ENCODE results near the gene KAT6B. TPM values are rescaled to one million over a fixed set of nuclear protein-coding genes. Genes with fewer than 3 reads are reported as not detected.
A peak's percentile ranks its signal among the peaks of the same experiment; 100 is the strongest.

The KAT6B gene
- total RNA-seq, 2 experiments from 2014 or later: 36.7 to 47.2 TPM

- Mint-ChIP-seq H3K27me3 (no peaks in the 10 kb centered on the region), H3K27ac (no peak overlapping the region), H3K4me1 (peaks cover 8% of the 10 kb centered on the region), H3K36me3 (peaks cover 8% of the 10 kb centered on the region), H3K9me3 (peaks cover 3% of the 10 kb centered on the region), H3K4me3 (no peak overlapping the region)
- DNase-seq (no peak), ATAC-seq (ENCODE audit: low read depth) (no peak)
- POLR2A ChIA-PET: no interaction called here
Observed at GRCh38 chr10:74949843-74950765, 123.7 kb downstream of the KAT6B start.

GRCh38 chr10:74953214-74953613 is 126.8 kb downstream of the KAT6B start:
- POLR2A ChIA-PET: no interaction called here
- Mint-ChIP-seq H3K27ac (no peak overlapping the region), H3K4me1 (peaks cover 8% of the 10 kb centered on the region), H3K27me3 (no peaks in the 10 kb centered on the region), H3K36me3 (peaks cover 11% of the 10 kb centered on the region), H3K9me3 (peaks cover 3% of the 10 kb centered on the region), H3K4me3 (no peak overlapping the region)
- DNase-seq (no peak), ATAC-seq (ENCODE audit: low read depth) (no peak)

GRCh38 chr10:74955796-74956195 is 129.4 kb downstream of the KAT6B start:
- POLR2A ChIA-PET: no interaction called here
- H3K27ac Mint-ChIP-seq: no peak overlapping the region
- H3K4me1 Mint-ChIP-seq: peaks cover 5% of the 10 kb centered on the region
- ATAC-seq (ENCODE audit: low read depth) (no peak), DNase-seq (no peak)
- H3K4me3 Mint-ChIP-seq: no peak overlapping the region
- H3K27me3 Mint-ChIP-seq: no peaks in the 10 kb centered on the region
- peaks cover 3% of the 10 kb centered on the region for H3K9me3 Mint-ChIP-seq
- peaks cover 11% of the 10 kb centered on the region for H3K36me3 Mint-ChIP-seq

GRCh38 chr10:74956555-74957111 is 130.2 kb downstream of the KAT6B start:
- POLR2A ChIA-PET: no interaction called here
- Mint-ChIP-seq H3K4me3 (no peak overlapping the region), H3K4me1 (peaks cover 9% of the 10 kb centered on the region), H3K36me3 (peaks cover 16% of the 10 kb centered on the region), H3K9me3 (peaks cover 3% of the 10 kb centered on the region), H3K27ac (no peak overlapping the region), H3K27me3 (no peaks in the 10 kb centered on the region)
- DNase-seq (no peak), ATAC-seq (ENCODE audit: low read depth) (no peak)

GRCh38 chr10:74957285-74957961 is 131.0 kb downstream of the KAT6B start:
- no peak for DNase-seq
- no peak overlapping the region for H3K27ac Mint-ChIP-seq
- H3K36me3 Mint-ChIP-seq: peaks cover 11% of the 10 kb centered on the region
- H3K27me3 Mint-ChIP-seq: no peaks in the 10 kb centered on the region
- POLR2A ChIA-PET: no interaction called here
- H3K9me3 Mint-ChIP-seq: peaks cover 3% of the 10 kb centered on the region
- peaks cover 9% of the 10 kb centered on the region for H3K4me1 Mint-ChIP-seq
- no peak for ATAC-seq (ENCODE audit: low read depth)
- no peak overlapping the region for H3K4me3 Mint-ChIP-seq

- Mint-ChIP-seq H3K27me3 (no peaks in the 10 kb centered on the region), H3K4me3 (no peak overlapping the region), H3K4me1 (peaks cover 9% of the 10 kb centered on the region), H3K9me3 (peaks cover 3% of the 10 kb centered on the region), H3K36me3 (peaks cover 12% of the 10 kb centered on the region), H3K27ac (no peak overlapping the region)
- DNase-seq: no peak
- POLR2A ChIA-PET: no interaction called here
- no peak for ATAC-seq (ENCODE audit: low read depth)
Observed at GRCh38 chr10:74958316-74958715, 131.9 kb downstream of the KAT6B start.

GRCh38 chr10:74960670-74961069 is 134.3 kb downstream of the KAT6B start:
- Mint-ChIP-seq H3K4me1 (peaks cover 8% of the 10 kb centered on the region), H3K27me3 (no peaks in the 10 kb centered on the region), H3K9me3 (no peaks in the 10 kb centered on the region), H3K27ac (no peak overlapping the region), H3K4me3 (no peak overlapping the region), H3K36me3 (peaks cover 15% of the 10 kb centered on the region)
- ATAC-seq (ENCODE audit: low read depth) (no peak), DNase-seq (no peak)
- POLR2A ChIA-PET: interaction anchor here (0.5 kb wide), 1 partner anchor 983 kb away, joined by 5 read pairs; no protein-coding TSS in a partner anchor

- Mint-ChIP-seq H3K9me3 (peaks cover 2% of the 10 kb centered on the region), H3K36me3 (peaks cover 18% of the 10 kb centered on the region), H3K4me1 (peaks cover 10% of the 10 kb centered on the region), H3K27me3 (no peaks in the 10 kb centered on the region), H3K4me3 (no peak overlapping the region), H3K27ac (no peak overlapping the region)
- ATAC-seq (ENCODE audit: low read depth) (no peak), DNase-seq (no peak)
- POLR2A ChIA-PET: no interaction called here
Observed at GRCh38 chr10:74962517-74962916, 136.1 kb downstream of the KAT6B start.

- Mint-ChIP-seq H3K27me3 (no peaks in the 10 kb centered on the region), H3K9me3 (peaks cover 2% of the 10 kb centered on the region), H3K36me3 (peaks cover 18% of the 10 kb centered on the region), H3K27ac (no peak overlapping the region), H3K4me3 (no peak overlapping the region), H3K4me1 (peaks cover 18% of the 10 kb centered on the region)
- POLR2A ChIA-PET: no interaction called here
- DNase-seq (no peak), ATAC-seq (ENCODE audit: low read depth) (no peak)
Observed at GRCh38 chr10:74963549-74963948, 137.1 kb downstream of the KAT6B start.

- H3K36me3 Mint-ChIP-seq: peaks cover 20% of the 10 kb centered on the region
- POLR2A ChIA-PET: interaction anchor here (0.6 to 1.1 kb wide), 3 partner anchors 142 to 958 kb away, joined by 3 to 4 read pairs (median 3); no protein-coding TSS in a partner anchor
- H3K9me3 Mint-ChIP-seq: peaks cover 2% of the 10 kb centered on the region
- no peak for ATAC-seq (ENCODE audit: low read depth)
- no peak for DNase-seq
- peaks cover 22% of the 10 kb centered on the region for H3K4me1 Mint-ChIP-seq
- no peaks in the 10 kb centered on the region for H3K27me3 Mint-ChIP-seq
- peak overlapping the region; percentile 72 for H3K4me3 Mint-ChIP-seq
- H3K27ac Mint-ChIP-seq: peak overlapping the region; percentile 82
Observed at GRCh38 chr10:74967911-74968666, 141.7 kb downstream of the KAT6B start.

- POLR2A ChIA-PET: interaction anchor here (0.7 to 1.1 kb wide), 2 partner anchors 143 to 958 kb away, joined by 3 to 4 read pairs; no protein-coding TSS in a partner anchor
Observed at GRCh38 chr10:74968667-74969061, 142.3 kb downstream of the KAT6B start.

GRCh38 chr10:74969093-74969492 is 142.7 kb downstream of the KAT6B start:
- H3K27ac Mint-ChIP-seq: peak overlapping the region; percentile 82
- DNase-seq (no peak), ATAC-seq (ENCODE audit: low read depth) (no peak)
- POLR2A ChIA-PET: no interaction called here
- peaks cover 17% of the 10 kb centered on the region for H3K4me1 Mint-ChIP-seq
- peaks cover 22% of the 10 kb centered on the region for H3K36me3 Mint-ChIP-seq
- H3K9me3 Mint-ChIP-seq: peaks cover 2% of the 10 kb centered on the region
- no peaks in the 10 kb centered on the region for H3K27me3 Mint-ChIP-seq
- H3K4me3 Mint-ChIP-seq: peak overlapping the region; percentile 72

More at GRCh38 chr10:74968667-74969061, 142.3 kb downstream of the KAT6B start:
- H3K27ac Mint-ChIP-seq: peak overlapping the region; percentile 82
- ATAC-seq (ENCODE audit: low read depth) (no peak), DNase-seq (no peak)
- H3K4me1 Mint-ChIP-seq: peaks cover 17% of the 10 kb centered on the region
- H3K4me3 Mint-ChIP-seq: peak overlapping the region; percentile 72
- H3K36me3 Mint-ChIP-seq: peaks cover 19% of the 10 kb centered on the region
- H3K27me3 Mint-ChIP-seq: no peaks in the 10 kb centered on the region
- H3K9me3 Mint-ChIP-seq: peaks cover 2% of the 10 kb centered on the region

- no peak overlapping the region for H3K4me3 Mint-ChIP-seq
- no peaks in the 10 kb centered on the region for H3K27me3 Mint-ChIP-seq
- POLR2A ChIA-PET: no interaction called here
- peaks cover 19% of the 10 kb centered on the region for H3K36me3 Mint-ChIP-seq
- no peak for DNase-seq
- ATAC-seq (ENCODE audit: low read depth): no peak
- no peak overlapping the region for H3K27ac Mint-ChIP-seq
- peaks cover 17% of the 10 kb centered on the region for H3K4me1 Mint-ChIP-seq
- H3K9me3 Mint-ChIP-seq: peaks cover 2% of the 10 kb centered on the region
Observed at GRCh38 chr10:74969530-74969929, 143.1 kb downstream of the KAT6B start.
